Activated T-helper 2 cell treated with anti-CD3 and anti-CD28 coated beads, Interferon-gamma antibody, Interleukin-2, Interleukin-4, amounts not matched to agents 10 μg/mL and 5 μg/mL and 100 μg/mL, durations not matched to agents 14 hours and 24 hours and 36 hours (primary cell): ENCODE measurements around the gene PPP3CA. TPM values are rescaled to one million over a fixed set of nuclear protein-coding genes. Genes with fewer than 3 reads are reported as not detected.

ENCODE experiments used
- DNase-seq: peaks from one replicate; pipeline ENCODE4 v3.0.0; 2021; ENCODE audit warnings: low spot score
- H3K27ac Mint-ChIP-seq: one replicate; pipeline ENCODE4 v1.8.0; 2021; ENCODE audit warnings: mixed read lengths
- H3K27me3 Mint-ChIP-seq: one replicate; pipeline ENCODE4 v1.8.0; 2021; ENCODE audit warnings: low read depth, mixed read lengths
- H3K36me3 Mint-ChIP-seq: one replicate; pipeline ENCODE4 v1.8.0; 2021; ENCODE audit warnings: low read depth, mixed read lengths
- H3K4me1 Mint-ChIP-seq: one replicate; pipeline ENCODE4 v1.8.0; 2021; ENCODE audit warnings: low read depth, mixed read lengths
- H3K4me3 Mint-ChIP-seq: one replicate; pipeline ENCODE4 v1.8.0; 2021; ENCODE audit warnings: low read depth, mild to moderate bottlenecking, moderate library complexity, mixed read lengths
- H3K9me3 Mint-ChIP-seq: one replicate; pipeline ENCODE4 v1.8.0; 2021; ENCODE audit warnings: mixed read lengths
- intact Hi-C: fragments of 100-400 bp; cut with micrococcal nuclease; formaldehyde crosslinking; loops from one replicate; pipeline ENCODE4 v1.15.1; 2023
- total RNA-seq: library from RNA; stranded (reverse); gene quantifications from 2 replicates; pipeline ENCODE4 v1.2.3, GENCODE V29; 2022

The PPP3CA gene
- total RNA-seq, 1 donor from 2014 or later: 7.2 TPM

DNA sequence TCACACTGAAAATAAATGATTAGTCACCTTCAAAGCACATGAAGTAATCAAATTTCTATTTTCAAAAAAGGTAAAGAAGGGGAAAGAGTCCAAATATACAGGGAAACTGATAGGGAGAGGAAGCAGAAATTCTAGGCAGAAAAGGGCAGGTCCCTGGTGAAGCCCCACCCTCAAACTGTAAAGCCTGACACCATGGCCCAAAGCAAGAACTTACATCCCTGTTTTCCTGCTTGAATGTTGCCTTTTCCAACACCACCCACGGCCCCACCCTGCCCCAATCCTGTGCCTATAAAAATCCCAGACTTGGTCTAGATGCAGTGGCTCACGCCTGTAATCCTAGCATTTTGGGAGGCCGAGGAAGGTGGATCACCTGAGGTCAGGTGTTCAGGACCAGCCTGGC lies 361.8 kb downstream of the PPP3CA start:
- Mint-ChIP-seq H3K27ac (no peak overlapping the region), H3K4me3 (no peak overlapping the region), H3K36me3 (no peaks in the 10 kb centered on the region), H3K9me3 (no peaks in the 10 kb centered on the region), H3K4me1 (no peaks in the 10 kb centered on the region), H3K27me3 (peaks cover 9% of the 10 kb centered on the region)
- intact Hi-C loops: no loop called here
- no peak for DNase-seq

DNA sequence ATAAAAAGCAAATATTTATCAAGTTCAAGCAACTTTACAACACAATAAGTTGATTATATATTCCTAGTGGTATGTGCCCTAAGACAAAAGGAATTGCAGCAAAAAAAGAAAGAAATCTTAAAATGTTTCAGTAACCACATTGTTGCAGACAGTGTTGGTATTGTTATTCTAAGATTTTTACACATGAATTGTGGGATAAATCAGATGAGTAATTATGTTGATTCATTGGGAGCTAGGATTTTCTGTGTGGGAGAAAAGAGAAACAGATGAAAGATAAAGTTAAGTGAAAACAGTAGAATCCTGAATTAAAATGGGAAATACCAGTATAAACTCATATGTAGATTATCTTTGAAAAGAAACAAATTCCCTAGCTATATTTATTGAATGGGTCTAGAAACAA lies 362.4 kb downstream of the PPP3CA start:
- H3K9me3 Mint-ChIP-seq: no peaks in the 10 kb centered on the region
- no peaks in the 10 kb centered on the region for H3K36me3 Mint-ChIP-seq
- H3K27me3 Mint-ChIP-seq: peaks cover 12% of the 10 kb centered on the region
- no peak overlapping the region for H3K4me3 Mint-ChIP-seq
- H3K27ac Mint-ChIP-seq: no peak overlapping the region
- no peak for DNase-seq
- intact Hi-C loops: no loop called here
- no peaks in the 10 kb centered on the region for H3K4me1 Mint-ChIP-seq

DNA sequence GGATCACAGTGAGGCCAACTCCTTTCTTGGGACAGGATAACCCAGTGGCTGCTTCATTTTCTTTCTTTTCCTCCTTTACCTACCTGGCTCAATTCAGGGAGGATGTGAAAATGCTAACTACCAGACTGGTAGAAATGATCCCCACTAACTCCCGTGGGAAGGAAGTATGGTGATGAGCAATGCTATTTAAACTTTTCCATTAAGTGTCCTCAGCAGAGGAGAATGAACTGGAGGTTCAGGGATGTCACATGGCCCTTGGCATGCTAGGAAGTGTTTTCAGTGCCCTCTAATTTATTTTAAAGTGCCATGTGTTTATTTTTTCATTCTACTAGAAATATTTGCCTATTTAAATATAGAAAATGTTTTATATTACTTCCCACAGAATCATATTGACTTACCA lies 363.9 kb downstream of the PPP3CA start:
- no peaks in the 10 kb centered on the region for H3K9me3 Mint-ChIP-seq
- intact Hi-C loops: no loop called here
- no peaks in the 10 kb centered on the region for H3K4me1 Mint-ChIP-seq
- H3K4me3 Mint-ChIP-seq: no peak overlapping the region
- H3K27me3 Mint-ChIP-seq: peaks cover 10% of the 10 kb centered on the region
- DNase-seq: no peak
- no peak overlapping the region for H3K27ac Mint-ChIP-seq
- no peaks in the 10 kb centered on the region for H3K36me3 Mint-ChIP-seq

DNA sequence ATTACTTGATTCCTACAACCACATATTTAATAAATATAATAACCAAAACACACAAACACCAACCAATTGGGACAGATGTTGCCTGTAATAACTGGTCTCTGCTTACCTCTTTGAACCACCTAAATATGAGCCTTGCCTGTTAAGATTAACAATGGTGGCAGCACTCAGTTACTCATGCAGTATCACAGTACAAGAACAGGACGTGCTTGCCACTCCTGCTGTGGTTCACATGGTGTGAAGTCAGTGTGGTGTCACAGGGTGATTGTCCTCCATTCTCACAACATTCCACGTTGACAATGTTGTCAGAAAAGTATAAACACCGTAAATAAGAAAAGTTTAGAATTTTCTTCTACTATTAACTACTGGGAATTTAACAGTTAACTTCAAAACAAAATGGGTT lies 365.0 kb downstream of the PPP3CA start:
- intact Hi-C loops: no loop called here
- Mint-ChIP-seq H3K9me3 (no peaks in the 10 kb centered on the region), H3K4me1 (no peaks in the 10 kb centered on the region), H3K27ac (no peak overlapping the region), H3K4me3 (no peak overlapping the region), H3K27me3 (peaks cover 13% of the 10 kb centered on the region), H3K36me3 (no peaks in the 10 kb centered on the region)
- DNase-seq: no peak

DNA sequence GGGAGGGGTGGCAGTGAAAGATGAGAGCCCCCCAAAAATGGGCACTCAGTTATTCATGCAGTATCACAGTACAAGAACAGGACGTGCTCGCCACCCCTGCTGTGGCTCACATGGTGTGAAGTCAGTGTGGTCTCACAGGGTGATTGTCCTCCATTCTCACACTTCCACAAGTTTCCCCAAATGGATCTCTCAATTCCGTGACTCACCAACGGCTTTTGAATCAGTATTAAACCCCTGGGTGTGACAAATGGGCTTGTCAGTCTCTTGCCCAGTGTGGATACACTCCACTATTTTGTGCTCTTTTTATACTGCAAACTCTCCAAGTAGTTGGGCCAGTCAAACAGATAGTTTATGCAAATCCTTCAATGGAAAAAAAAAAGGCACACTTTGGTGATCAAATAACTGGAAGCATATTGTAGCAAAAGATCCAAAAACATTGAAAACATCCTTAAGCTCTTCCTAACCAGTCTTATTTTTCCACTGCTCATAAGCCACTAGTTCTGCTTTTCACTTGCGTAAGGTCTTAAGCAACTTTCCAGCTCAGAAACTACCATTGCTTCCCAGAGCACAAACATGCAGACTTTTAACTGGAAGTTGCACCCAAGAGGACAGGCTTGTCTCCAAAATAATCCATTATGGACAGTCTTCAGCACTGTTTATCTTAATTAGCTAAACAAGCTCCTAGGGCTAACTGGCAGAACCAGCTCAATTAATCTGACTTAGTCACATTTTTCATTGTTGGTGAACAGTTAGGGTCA lies 365.7 kb downstream of the PPP3CA start:
- DNase-seq: no peak
- H3K4me3 Mint-ChIP-seq: no peak overlapping the region
- H3K4me1 Mint-ChIP-seq: no peaks in the 10 kb centered on the region
- H3K27me3 Mint-ChIP-seq: peaks cover 13% of the 10 kb centered on the region
- H3K9me3 Mint-ChIP-seq: no peaks in the 10 kb centered on the region
- H3K36me3 Mint-ChIP-seq: no peaks in the 10 kb centered on the region
- intact Hi-C loops: no loop called here
- H3K27ac Mint-ChIP-seq: no peak overlapping the region

DNA sequence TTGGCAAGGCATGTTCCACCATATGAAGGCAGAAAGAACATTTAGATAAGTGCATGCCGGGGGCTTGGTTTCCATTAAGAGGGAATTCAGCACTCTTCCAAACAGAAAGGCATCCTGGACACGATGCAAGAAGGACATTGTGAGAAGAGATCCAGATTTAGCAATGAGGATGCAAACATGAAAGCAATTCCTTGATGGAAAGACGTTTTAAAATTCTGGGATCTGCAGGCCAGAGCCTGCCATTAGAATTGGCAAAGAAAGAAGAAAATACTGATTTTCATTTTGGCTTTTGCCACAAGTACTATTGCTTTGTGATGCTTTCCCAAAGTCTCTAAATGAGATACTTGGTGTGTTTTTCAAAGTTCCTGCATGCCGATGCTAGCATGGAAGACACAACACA lies 367.6 kb downstream of the PPP3CA start:
- H3K36me3 Mint-ChIP-seq: no peaks in the 10 kb centered on the region
- no peak for DNase-seq
- no peak overlapping the region for H3K4me3 Mint-ChIP-seq
- H3K9me3 Mint-ChIP-seq: no peaks in the 10 kb centered on the region
- no peak overlapping the region for H3K27ac Mint-ChIP-seq
- peaks cover 20% of the 10 kb centered on the region for H3K27me3 Mint-ChIP-seq
- H3K4me1 Mint-ChIP-seq: no peaks in the 10 kb centered on the region
- intact Hi-C loops: no loop called here

DNA sequence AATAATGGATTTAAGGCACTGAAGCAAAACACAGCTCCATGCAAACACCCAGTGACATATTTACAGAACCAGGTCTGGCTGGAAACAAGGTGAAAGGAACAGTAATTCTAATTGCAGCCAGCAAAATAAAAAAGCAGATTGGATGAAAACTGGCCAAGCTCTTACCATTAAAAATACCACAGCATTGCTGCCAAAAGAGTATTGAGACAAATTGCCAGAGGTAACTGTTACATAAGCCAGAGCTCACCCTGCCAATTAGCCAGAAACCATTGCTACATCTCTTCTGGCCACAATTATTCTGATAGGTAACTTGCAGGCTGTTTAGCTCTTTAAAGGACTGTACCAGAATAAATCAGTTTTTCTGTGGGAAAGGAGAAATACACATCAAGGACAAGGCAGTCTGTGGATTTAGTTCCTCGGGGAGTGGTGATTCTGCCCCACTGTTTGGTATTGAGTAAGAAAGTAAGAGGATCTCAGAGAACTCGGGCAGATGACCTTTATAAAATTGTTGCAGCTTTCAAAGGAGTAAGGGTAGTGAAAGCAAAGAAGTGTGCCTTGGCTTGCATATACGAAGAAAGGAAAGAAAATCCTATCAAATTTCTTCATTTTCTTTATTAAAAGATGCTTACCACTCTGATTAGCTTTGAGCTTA lies 369.5 kb downstream of the PPP3CA start:
- Mint-ChIP-seq H3K4me3 (no peak overlapping the region), H3K36me3 (no peaks in the 10 kb centered on the region), H3K4me1 (no peaks in the 10 kb centered on the region), H3K27me3 (peaks cover 18% of the 10 kb centered on the region), H3K27ac (no peak overlapping the region), H3K9me3 (no peaks in the 10 kb centered on the region)
- no peak for DNase-seq
- intact Hi-C loops: no loop called here

DNA sequence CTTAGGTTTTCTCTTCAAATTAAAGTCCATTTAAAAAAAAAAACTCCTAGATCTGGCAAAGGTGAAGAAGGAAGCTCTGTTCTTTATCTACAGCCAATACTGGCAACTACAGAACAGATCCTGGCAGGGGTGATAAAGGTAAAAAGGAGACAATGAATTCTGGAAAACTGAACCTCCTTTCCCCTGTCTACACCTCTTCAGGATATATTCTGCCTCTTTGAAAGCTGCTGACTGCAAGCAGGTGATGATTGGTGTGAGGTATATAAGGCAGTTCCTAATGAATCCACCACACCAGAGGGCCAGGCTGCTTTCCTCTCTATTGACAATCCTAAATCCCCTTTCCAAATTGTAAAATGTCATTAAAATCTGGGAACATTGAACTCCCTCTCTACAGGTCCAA lies 370.1 kb downstream of the PPP3CA start:
- Mint-ChIP-seq H3K4me3 (no peak overlapping the region), H3K27me3 (peaks cover 18% of the 10 kb centered on the region), H3K36me3 (no peaks in the 10 kb centered on the region), H3K9me3 (no peaks in the 10 kb centered on the region), H3K4me1 (no peaks in the 10 kb centered on the region), H3K27ac (no peak overlapping the region)
- DNase-seq: no peak
- intact Hi-C loops: no loop called here
